Measurements from ENCODE around the gene THBS4.
"Not testable (repeated sequence)": the region's sequence is repeated elsewhere in the genome, so short reads cannot be mapped to it uniquely, and the experiment has no call there.

The THBS4 gene

GRCh38 chr5:80077051-80077714, 42.0 kb downstream of the THBS4 start:
- no peak for DNase-seq

- DNase-seq = no peak
Measured at GRCh38 chr5:80078921-80079320, 43.8 kb downstream of the THBS4 start.

- DNase-seq = peak; percentile 53
Measured at GRCh38 chr5:80082281-80082680, 47.1 kb downstream of the THBS4 start.

GRCh38 chr5:80082731-80083100, 47.6 kb downstream of the THBS4 start:
- DNase-seq = peak; percentile 78

- peak; percentile 52 for DNase-seq
Measured at GRCh38 chr5:80083101-80083890, 48.1 kb downstream of the THBS4 start.

GRCh38 chr5:80090884-80091166, 55.7 kb downstream of the THBS4 start:
- DNase-seq = no peak

GRCh38 chr5:80091792-80092192, 56.6 kb downstream of the THBS4 start:
- peak; percentile 44 for DNase-seq

GRCh38 chr5:80092486-80093107, 57.4 kb downstream of the THBS4 start:
- no peak for DNase-seq

GRCh38 chr5:80093796-80094195, 58.6 kb downstream of the THBS4 start:
- no peak for DNase-seq

- DNase-seq = no peak
Measured at GRCh38 chr5:80094236-80094738, 59.1 kb downstream of the THBS4 start.

- peak; percentile 14 for DNase-seq
Measured at GRCh38 chr5:80097451-80097850, 62.3 kb downstream of the THBS4 start.

GRCh38 chr5:80101993-80102392, 66.8 kb downstream of the THBS4 start:
- DNase-seq = no peak

- no peak for DNase-seq
Measured at GRCh38 chr5:80103371-80103770, 68.2 kb downstream of the THBS4 start.

GRCh38 chr5:80105698-80106439, 70.7 kb downstream of the THBS4 start:
- DNase-seq = no peak

GRCh38 chr5:80106916-80107315, 71.8 kb downstream of the THBS4 start:
- DNase-seq = no peak

- peak; percentile 98 for DNase-seq
Measured at GRCh38 chr5:80109646-80110478, 74.7 kb downstream of the THBS4 start.

GRCh38 chr5:80111376-80111990, 76.3 kb downstream of the THBS4 start:
- not testable (repeated sequence) for DNase-seq

- no peak for DNase-seq
Measured at GRCh38 chr5:80114860-80115259, 79.7 kb downstream of the THBS4 start.

- DNase-seq = no peak
Measured at GRCh38 chr5:80116000-80116399, 80.9 kb downstream of the THBS4 start.

- peak; percentile 33 for DNase-seq
Measured at GRCh38 chr5:80116465-80116864, 81.3 kb downstream of the THBS4 start.

- no peak for DNase-seq
Measured at GRCh38 chr5:80117446-80117845, 82.3 kb downstream of the THBS4 start.

- peak; percentile 35 for DNase-seq
Measured at GRCh38 chr5:80119372-80119771, 84.2 kb downstream of the THBS4 start.

Measured in NCI-H1694 (cell line).